GM21390 (cell line): ENCODE data around the gene TNFSF13.

Experiments used
- ATAC-seq: cut with Tn5 transposase; IDR thresholded peaks from one replicate; pipeline ENCODE4 v1.9.1; 2021; ENCODE audit not compliant: unreplicated experiment

TNFSF13 gene

DNA sequence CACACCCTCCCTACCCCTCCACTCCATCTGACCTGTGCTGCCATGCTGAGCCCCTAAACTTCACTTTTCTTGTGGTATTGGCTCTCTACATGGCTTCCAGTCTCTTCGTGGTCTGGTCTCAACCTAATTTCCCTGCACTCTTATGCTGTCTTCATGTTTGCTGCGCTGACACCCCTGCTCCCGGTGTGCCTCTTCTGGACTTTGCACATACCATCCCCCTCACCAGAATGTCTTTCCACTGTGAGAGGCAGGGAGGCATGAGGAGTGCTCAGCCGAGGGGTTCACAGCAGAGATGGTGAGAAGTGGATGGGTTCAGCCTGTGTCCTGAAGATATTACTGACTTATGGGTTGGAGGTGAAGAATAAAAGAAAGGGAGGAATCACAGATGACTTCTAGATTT, 7.2 kb upstream of the TNFSF13 start:
- ATAC-seq, result no peak

DNA sequence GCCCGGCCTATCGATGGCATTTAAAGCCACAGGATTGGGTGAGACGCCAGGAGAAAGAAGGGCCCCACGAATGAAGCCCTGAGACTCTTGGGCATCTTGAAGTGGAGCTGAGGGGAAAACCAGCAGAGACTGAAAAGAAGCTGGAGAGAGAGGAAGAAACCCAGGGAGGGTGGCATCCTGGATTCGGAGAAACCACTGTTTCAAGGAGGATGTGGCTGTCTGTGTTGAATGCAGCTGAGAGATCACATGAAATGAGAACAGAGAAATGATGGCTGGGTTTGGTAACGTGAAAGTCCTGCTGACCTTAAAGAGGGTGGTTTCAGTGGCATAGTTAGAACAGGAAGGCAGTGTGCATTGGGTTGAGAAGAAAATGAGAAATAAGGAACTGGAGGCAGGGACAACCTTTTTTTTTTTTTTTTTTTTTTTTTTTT, 5.9 kb upstream of the TNFSF13 start:
- peak; percentile 60 for ATAC-seq

DNA sequence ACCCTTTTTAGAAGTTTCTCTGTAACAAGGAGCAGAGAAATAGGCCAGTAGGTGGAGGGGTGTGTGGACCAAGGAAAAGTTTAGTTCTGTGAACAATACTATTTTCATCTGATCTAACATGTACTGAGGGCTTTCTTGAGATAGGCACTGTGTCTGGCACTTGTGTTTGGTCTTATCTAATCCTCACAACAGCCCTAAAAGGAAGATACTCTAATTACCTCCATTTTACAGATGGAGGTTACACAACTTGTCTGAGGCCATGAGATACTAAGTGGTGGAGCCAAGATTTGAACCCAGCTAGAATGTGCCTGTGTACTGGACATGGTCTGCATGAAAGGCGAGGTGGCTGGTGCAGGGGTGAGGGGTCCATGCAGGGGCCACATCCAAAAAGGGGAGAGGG, 5.2 kb upstream of the TNFSF13 start:
- ATAC-seq, result no peak

DNA sequence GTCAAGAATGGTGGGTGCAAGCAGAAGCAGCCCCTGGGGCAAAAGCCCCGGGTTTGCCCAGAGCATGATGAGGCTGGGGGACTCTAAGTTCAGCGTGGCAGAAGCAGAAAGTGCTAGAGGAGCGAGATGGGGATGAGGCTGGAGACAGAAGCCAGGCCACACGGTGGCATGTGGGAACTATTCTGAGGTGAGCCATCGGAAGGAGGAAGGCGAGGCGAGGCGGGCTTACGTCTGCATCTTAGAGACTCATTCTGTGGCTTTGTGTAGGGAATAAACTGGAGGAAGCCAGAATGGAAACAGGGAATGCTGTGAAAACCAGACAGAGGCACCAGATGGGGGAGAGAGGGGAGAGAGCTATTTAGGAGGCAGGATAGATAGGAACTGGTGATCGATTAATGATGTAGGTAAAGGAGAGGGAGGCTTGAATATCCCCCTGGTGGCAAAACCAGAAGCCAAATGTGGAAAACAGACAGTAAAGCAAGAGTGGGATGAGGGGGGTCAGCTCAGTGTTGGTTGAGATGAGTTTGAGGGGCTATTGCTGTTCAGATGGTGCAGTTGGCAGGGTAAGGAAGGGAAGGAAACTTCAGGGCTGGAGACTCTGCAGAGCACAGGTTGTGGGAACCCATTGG, 3.1 kb upstream of the TNFSF13 start:
- no peak for ATAC-seq

DNA sequence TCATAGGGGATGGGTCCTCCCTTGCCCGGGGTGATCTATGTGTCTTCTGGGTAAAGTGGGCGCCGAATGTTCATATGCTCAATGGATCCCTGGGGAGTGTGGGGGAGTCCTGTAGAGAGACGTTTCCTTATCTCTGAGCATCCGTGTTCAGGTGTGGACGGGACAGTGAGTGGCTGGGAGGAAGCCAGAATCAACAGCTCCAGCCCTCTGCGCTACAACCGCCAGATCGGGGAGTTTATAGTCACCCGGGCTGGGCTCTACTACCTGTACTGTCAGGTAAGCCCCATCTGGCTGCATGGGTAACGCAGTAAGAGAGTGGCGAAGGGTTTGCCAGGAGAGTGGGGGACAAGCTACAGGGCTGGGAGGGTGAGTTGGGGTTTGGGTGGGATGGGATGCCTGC, 1.9 kb upstream of the TNFSF13 start:
- ATAC-seq, result no peak

DNA sequence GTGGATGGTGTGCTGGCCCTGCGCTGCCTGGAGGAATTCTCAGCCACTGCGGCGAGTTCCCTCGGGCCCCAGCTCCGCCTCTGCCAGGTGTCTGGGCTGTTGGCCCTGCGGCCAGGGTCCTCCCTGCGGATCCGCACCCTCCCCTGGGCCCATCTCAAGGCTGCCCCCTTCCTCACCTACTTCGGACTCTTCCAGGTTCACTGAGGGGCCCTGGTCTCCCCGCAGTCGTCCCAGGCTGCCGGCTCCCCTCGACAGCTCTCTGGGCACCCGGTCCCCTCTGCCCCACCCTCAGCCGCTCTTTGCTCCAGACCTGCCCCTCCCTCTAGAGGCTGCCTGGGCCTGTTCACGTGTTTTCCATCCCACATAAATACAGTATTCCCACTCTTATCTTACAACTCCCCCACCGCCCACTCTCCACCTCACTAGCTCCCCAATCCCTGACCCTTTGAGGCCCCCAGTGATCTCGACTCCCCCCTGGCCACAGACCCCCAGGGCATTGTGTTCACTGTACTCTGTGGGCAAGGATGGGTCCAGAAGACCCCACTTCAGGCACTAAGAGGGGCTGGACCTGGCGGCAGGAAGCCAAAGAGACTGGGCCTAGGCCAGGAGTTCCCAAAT, 1.3 kb upstream of the TNFSF13 start:
- no peak for ATAC-seq

DNA sequence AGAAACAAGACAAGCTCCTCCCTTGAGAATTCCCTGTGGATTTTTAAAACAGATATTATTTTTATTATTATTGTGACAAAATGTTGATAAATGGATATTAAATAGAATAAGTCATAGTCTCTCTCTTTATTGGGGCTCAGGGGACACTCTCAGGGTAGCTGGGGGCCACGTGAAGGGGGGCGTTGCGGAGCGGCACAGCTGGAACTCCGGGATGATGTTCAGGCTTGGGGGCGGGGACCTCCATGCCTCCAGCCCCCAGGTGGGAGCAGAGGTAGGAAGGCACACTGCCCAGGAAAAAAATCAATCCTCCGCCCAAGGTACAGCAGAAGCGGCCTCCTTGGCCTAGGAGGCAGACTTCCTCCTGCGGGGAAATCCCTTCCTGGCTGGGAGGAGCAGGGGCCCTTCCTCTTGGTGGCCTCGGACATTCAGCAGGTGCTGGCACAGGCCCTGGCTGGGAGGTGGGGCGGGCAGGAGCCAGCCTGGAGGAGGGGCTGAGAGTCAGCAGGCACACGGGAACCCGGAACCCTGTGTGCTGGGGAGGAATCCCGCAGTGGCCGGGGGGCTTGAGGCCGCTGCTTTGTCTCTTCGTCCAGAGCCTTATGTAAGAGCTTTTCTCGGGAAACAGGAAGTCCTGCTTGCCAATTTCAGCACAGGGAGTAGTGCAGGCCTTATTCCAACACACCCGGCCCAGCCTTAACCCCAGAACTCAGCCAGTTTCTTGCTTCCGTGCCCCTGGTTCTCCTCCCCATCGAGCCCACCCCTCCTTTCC, 591 bp upstream of the TNFSF13 start:
- no peak for ATAC-seq

DNA sequence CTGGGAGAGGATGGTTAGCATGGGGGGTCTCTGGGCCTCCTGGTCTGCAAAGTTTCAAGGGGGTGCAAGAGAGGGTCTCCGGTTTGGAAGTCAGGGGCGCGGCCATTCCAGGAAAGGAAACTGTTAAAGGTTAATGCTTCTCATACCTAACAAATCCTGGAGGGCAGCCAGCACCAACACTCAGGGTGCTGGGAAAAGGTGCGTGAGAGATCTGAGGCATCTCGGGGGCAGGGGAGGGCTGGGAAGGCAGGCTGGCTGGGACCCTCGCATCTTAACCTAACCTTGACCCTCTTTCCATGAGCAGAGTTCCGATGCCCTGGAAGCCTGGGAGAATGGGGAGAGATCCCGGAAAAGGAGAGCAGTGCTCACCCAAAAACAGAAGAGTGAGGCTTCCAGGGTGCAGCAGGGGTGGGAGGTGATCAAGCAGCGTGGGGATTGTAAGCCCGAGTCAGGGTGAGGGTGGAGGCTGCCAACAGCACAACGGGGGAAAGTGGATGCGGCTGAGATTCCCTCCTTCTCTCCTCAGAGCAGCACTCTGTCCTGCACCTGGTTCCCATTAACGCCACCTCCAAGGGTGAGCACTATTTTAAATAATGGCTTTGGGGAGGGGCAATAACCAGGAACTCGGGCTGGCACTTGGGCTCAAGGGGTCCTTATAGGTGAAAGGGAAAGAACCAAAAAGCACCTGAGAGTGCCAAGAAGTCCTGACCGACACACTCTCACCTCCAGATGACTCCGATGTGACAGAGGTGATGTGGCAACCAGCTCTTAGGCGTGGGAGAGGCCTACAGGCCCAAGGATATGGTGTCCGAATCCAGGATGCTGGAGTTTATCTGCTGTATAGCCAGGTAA, 996 bp downstream of the TNFSF13 start:
- no peak for ATAC-seq

DNA sequence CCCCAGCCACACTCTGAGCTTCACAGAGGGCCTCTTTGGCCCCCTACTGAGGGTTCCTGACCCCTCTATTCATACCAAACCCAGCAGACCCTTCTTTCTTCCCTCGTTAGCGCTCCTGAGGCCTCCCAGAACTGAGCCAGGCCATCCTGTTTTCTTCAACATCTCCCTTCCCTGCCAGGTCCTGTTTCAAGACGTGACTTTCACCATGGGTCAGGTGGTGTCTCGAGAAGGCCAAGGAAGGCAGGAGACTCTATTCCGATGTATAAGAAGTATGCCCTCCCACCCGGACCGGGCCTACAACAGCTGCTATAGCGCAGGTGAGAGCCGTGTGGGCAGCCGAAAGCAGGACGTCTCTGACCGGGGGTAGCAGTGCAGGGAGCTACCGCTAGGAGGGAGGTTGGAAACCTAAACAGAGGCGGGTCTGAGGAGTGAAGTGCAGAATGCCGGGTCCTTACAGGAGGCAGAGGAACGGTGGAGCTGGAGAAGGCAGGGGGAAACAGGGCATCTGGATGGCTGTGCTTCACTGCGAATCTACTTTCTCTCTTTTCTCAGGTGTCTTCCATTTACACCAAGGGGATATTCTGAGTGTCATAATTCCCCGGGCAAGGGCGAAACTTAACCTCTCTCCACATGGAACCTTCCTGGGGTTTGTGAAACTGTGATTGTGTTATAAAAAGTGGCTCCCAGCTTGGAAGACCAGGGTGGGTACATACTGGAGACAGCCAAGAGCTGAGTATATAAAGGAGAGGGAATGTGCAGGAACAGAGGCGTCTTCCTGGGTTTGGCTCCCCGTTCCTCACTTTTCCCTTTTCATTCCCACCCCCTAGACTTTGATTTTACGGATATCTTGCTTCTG, 1.9 kb downstream of the TNFSF13 start:
- ATAC-seq, result no peak

DNA sequence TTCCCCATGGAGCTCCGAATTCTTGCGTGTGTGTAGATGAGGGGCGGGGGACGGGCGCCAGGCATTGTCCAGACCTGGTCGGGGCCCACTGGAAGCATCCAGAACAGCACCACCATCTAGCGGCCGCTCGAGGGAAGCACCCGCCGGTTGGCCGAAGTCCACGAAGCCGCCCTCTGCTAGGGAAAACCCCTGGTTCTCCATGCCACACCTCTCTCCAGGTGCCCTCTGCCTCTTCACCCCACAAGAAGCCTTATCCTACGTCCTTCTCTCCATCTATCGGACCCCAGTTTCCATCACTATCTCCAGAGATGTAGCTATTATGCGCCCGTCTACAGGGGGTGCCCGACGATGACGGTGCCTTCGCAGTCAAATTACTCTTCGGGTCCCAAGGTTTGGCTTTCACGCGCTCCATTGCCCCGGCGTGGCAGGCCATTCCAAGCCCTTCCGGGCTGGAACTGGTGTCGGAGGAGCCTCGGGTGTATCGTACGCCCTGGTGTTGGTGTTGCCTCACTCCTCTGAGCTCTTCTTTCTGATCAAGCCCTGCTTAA, 2.6 kb downstream of the TNFSF13 start:
- ATAC-seq, result peak; percentile 31

DNA sequence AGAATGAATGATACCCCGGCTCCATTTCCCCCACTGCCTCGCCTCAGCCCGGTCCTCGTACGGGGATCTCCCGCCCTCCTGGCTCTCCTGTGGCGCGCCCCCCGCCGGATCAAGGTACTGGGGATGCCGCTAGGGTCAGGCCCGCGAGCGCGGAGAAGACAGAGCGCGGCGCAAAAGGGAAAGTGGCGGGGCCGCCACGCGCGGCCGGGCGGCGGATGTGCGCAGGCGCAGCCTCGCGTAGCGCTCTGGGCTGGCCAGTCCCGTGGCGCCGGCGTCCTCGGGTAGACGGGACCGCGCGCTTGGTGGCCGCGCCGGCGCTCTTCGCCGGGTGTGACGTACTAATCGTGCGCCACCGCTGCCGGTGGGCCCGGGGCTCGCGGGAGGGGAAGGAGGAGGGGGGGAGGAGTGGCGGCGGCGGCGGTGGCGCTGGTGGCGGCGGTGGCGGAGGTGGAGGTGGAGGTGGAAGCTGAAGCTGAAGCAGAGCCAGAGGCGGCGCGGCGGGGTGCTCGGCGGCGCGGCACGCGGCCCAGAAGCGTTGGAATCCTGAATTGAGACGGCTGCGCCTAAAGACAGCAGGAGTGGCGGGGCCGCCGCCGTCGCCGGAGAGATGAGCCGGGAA, 3.1 kb downstream of the TNFSF13 start, which contains the start of gene SENP3:
Gene SENP3 (plus strand): TSS at position 331 of the 619 bp plus-strand sequence. CDS start 1,158 bp downstream, outside the sequence.
- ATAC-seq, result peak; percentile 53

DNA sequence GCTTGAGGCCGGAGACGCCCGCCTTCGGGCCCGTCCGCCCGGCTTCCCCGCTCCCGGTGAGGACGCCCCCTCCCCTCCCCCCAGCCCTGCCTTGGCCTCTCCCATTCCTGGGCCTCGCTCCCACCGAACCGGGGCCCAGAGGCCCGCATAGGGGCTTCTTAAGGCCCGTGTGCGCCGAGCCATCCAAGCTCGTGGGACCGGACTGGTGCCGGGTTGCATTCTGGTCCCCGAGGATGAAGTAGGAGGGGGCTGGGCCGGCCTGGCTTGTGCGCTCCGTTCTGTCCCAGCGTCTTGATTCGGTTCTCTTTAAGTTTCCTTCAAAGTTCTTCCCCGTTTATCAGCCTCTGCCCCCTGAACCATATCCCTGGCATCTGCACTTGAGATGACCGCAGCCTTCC, 3.7 kb downstream of the TNFSF13 start:
- peak; percentile 3 for ATAC-seq

DNA sequence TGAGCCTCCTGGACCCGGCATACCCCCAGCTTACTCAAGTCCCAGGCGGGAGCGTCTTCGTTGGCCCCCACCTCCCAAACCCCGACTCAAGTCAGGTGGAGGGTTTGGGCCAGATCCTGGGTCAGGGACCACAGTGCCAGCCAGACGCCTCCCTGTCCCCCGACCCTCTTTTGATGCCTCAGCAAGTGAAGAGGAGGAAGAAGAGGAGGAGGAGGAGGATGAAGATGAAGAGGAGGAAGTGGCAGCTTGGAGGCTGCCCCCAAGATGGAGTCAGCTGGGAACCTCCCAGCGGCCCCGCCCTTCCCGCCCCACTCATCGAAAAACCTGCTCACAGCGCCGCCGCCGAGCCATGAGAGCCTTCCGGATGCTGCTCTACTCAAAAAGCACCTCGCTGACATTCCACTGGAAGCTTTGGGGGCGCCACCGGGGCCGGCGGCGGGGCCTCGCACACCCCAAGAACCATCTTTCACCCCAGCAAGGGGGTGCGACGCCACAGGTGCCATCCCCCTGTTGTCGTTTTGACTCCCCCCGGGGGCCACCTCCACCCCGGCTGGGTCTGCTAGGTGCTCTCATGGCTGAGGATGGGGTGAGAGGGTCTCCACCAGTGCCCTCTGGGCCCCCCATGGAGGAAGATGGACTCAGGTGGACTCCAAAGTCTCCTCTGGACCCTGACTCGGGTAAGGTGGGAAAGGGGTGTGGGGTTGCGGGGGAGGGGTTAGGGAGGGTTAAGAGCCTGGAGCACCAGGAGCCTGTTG, 4.7 kb downstream of the TNFSF13 start:
- no peak for ATAC-seq

DNA sequence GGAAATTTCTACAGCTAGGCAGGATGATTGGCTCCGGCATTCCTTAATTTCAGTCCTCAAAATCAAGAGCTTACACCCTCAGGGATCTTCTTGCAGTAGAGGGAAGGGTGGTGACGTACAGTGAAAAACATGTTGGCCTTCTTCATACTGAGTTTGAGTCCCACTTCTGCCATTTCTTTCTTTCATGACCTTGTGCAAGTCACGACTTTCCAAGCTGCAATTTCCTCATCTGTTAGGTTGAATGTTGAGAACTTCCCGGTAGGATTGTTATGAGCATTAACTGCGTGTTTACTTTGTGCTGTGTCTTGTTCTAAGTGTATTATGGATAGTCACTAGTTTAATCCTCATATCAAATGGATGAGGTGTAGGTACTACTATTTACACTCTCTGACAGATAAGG, 11.0 kb downstream of the TNFSF13 start:
- ATAC-seq, result no peak

DNA sequence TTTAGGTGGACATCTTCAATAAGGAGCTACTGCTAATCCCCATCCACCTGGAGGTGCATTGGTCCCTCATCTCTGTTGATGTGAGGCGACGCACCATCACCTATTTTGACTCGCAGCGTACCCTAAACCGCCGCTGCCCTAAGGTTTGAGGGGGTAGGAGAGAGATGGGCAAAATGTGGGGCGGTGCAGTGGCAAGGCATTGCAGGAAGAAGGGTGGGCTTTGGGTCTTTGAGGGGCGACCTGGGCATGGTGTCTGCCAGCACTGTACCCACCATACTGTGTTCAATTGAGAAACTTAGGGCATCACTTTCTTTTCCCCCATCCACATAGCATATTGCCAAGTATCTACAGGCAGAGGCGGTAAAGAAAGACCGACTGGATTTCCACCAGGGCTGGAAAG, 11.8 kb downstream of the TNFSF13 start:
- no peak for ATAC-seq

DNA sequence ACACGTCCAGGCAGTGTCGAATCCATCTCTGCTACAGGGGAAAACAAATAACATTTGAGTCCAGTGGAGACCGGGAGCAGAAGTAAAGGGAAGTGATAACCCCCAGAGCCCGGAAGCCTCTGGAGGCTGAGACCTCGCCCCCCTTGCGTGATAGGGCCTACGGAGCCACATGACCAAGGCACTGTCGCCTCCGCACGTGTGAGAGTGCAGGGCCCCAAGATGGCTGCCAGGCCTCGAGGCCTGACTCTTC, 13.7 kb downstream of the TNFSF13 start:
- ATAC-seq, result peak; percentile 89

DNA sequence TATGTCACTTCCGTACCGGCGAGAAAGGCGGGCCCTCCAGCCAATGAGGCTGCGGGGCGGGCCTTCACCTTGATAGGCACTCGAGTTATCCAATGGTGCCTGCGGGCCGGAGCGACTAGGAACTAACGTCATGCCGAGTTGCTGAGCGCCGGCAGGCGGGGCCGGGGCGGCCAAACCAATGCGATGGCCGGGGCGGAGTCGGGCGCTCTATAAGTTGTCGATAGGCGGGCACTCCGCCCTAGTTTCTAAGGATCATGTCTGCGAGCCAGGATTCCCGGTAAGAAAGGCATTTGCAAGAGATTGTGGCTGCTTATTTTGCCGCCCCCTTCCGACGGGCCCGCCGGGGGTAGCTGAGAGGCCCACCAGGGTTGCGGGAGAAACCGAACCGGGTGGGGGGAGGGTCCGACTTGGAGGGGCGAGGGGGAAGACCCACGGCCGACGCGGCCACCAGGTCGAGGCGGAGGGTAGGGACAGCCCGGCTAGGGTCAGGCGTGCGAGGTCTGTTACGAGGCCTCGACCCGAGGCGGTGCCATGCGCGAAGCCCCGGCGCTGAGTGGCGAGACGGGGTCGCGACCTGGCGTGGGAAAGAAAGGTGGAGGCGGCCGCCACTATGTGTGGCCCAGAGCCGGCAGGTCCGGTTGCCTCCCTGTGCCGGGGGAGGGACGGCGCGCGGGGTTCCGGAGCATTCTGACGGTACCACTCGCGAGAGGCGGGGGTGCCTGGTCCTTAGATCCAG, 14.2 kb downstream of the TNFSF13 start:
- ATAC-seq, result peak; percentile 2

DNA sequence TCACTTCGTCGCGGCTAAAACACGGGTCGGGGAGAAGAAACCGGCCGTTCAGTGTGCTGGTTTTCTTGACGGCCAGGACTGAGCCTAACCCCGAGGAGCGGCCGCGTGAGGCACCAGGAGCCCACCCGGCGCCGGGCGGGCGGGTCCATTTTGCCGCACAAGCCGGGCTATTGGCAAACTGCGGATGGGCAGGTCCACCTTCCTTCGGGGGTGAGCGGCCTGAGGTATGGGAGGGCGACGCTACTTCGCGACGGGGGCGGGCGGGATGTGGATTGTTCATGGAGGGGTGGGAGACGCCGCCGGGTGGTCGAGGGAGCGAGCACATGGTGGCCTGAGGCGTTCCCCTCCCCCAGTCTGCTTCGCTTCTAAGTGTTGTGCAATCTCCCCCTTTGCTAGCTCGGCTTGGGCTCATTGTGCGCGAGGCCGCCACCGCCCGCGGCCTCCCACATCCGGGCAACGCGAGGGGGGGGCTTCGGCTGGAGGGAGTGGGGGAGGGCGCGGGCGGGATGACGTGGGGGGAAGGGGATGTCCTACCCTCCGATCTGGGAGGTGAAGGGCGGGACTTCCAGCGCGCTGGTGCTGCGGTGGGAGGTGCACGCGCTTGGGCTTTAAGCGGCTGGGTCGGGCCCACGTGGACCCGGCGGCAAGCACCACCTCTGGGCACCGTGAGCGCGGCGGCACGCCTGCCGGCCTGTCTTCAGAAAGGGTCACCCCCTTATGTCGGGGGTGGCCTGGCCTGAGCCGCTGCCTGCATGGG, 15.0 kb downstream of the TNFSF13 start:
- no peak for ATAC-seq
